ENCODE measurements around the gene PRPH2. TPM values are rescaled to one million over a fixed set of nuclear protein-coding genes. Genes with fewer than 3 reads are reported as not detected.

PRPH2 gene
- total and polyA plus RNA-seq, 10 of the 15 experiments (the other 5 are each of a cell fraction or from before 2014, with no cell fraction given): 0.08 TPM; not detected in 9

DNA sequence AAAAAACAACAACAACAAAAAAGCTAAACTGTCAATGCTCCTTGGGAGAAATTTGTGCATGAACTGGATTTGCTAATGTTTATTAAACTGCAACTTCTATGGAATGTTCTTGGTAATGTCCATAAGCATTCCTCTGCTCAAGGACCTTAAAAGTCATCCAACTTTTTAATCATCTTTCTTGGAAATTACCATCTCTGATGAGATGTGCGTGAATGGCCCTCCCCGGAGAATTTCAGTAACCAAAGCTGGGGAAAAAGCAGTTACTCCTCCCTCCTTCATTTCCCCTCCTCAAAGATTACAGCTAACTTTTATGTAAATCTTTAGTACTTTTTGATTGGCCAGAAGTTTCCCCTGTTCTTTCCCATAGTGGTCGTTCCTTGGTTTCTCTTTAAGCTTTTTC, 18.3 kb upstream of the PRPH2 start:
- Histone ChIP-seq H3K27ac (ENCODE audit: control insufficient read depth, insufficient read depth) (no peak overlapping the region), H3K27me3 (replicated peaks in 1 of 2; ENCODE audit: control insufficient read depth in 2 of 2, insufficient read depth in 2 of 2, low read length in 1 of 2) (no peaks in the 10 kb centered on the region), H3K36me3 (ENCODE audit: control insufficient read depth in 2 of 2, insufficient read depth in 2 of 2, low read length in 1 of 2) (no peaks in the 10 kb centered on the region), H3K4me3 (no peak overlapping the region), H3K79me2 (ENCODE audit: control insufficient read depth, insufficient read depth, low read length) (peaks cover 20% of the 10 kb centered on the region), H3K4me1 (ENCODE audit: control insufficient read depth, insufficient read depth, low read length) (no peaks in the 10 kb centered on the region), H3K9ac (ENCODE audit: control insufficient read depth, insufficient read depth, low read length) (no peak overlapping the region), H3K4me2 (ENCODE audit: control insufficient read depth, insufficient read depth) (no peak overlapping the region), H4K20me1 (ENCODE audit: control insufficient read depth, insufficient read depth) (no peaks in the 10 kb centered on the region), H2AFZ (ENCODE audit: control insufficient read depth, low read depth, low read length) (no peak overlapping the region), H3K9me3 (replicated peaks; ENCODE audit: control insufficient read depth, insufficient read depth, low read length) (no peaks in the 10 kb centered on the region)
- ChIA-PET SMC1A (ENCODE audit: uncharacterized antibody, unreplicated experiment) (interaction anchor here (0.6 to 2.3 kb wide), 7 partner anchors 14 to 258 kb away, joined by 3 to 12 read pairs (median 3); no protein-coding TSS in a partner anchor), RAD21 (ENCODE audit: unreplicated experiment) (interaction anchor here (0.9 to 1.0 kb wide), 2 partner anchors 14 to 138 kb away, joined by 3 to 4 read pairs; partner anchors contain the start of gene RPL7L1), POLR2A (interaction anchor here (0.6 to 1.4 kb wide), 7 partner anchors 11 to 608 kb away, joined by 3 to 12 read pairs (median 4); partner anchors contain the start of gene RPL7L1), CTCF (interaction anchor here (0.6 to 1.1 kb wide), 4 partner anchors 12 to 158 kb away, joined by 3 to 6 read pairs (median 4); no protein-coding TSS in a partner anchor)
- no peak for ATAC-seq
- FAIRE-seq: no peak
- intact Hi-C loops (cut with micrococcal nuclease; ENCODE audit: unreplicated experiment) (no loop called here), in situ Hi-C loops (cut with MboI) (no loop called here)
- 14% methylated on average over 3 of the region's 3 CpGs for WGBS (ENCODE audit: insufficient coverage, insufficient replicate concordance, low lambda C conversion rate, missing lambda C conversion rate)
- no peak for DNase-seq (ENCODE audit: low read depth, low spot score)
- no TSS peak for BruUV-seq (replicated peaks)
- TF ChIP-seq BRCA1 (IDR thresholded peaks at IDR 0.05; ENCODE audit: low read depth, low read length): no peak
- TF ChIP-seq, protein P1, sequence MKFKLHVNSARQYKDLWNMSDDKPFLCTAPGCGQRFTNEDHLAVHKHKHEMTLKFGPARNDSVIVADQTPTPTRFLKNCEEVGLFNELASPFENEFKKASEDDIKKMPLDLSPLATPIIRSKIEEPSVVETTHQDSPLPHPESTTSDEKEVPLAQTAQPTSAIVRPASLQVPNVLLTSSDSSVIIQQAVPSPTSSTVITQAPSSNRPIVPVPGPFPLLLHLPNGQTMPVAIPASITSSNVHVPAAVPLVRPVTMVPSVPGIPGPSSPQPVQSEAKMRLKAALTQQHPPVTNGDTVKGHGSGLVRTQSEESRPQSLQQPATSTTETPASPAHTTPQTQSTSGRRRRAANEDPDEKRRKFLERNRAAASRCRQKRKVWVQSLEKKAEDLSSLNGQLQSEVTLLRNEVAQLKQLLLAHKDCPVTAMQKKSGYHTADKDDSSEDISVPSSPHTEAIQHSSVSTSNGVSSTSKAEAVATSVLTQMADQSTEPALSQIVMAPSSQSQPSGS (IDR thresholded peaks at IDR 0.05; ENCODE audit: low read length): no peak
- TF ChIP-seq, protein P2, sequence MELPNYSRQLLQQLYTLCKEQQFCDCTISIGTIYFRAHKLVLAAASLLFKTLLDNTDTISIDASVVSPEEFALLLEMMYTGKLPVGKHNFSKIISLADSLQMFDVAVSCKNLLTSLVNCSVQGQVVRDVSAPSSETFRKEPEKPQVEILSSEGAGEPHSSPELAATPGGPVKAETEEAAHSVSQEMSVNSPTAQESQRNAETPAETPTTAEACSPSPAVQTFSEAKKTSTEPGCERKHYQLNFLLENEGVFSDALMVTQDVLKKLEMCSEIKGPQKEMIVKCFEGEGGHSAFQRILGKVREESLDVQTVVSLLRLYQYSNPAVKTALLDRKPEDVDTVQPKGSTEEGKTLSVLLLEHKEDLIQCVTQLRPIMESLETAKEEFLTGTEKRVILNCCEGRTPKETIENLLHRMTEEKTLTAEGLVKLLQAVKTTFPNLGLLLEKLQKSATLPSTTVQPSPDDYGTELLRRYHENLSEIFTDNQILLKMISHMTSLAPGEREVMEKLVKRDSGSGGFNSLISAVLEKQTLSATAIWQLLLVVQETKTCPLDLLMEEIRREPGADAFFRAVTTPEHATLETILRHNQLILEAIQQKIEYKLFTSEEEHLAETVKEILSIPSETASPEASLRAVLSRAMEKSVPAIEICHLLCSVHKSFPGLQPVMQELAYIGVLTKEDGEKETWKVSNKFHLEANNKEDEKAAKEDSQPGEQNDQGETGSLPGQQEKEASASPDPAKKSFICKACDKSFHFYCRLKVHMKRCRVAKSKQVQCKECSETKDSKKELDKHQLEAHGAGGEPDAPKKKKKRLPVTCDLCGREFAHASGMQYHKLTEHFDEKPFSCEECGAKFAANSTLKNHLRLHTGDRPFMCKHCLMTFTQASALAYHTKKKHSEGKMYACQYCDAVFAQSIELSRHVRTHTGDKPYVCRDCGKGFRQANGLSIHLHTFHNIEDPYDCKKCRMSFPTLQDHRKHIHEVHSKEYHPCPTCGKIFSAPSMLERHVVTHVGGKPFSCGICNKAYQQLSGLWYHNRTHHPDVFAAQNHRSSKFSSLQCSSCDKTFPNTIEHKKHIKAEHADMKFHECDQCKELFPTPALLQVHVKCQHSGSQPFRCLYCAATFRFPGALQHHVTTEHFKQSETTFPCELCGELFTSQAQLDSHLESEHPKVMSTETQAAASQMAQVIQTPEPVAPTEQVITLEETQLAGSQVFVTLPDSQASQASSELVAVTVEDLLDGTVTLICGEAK (IDR thresholded peaks at IDR 0.05; ENCODE audit: borderline replicate concordance): no peak
- TF ChIP-seq ZBED1 (IDR thresholded peaks at IDR 0.05; ENCODE audit: borderline replicate concordance): no peak
- no peak for TF ChIP-seq TCF3 (IDR thresholded peaks at IDR 0.05; ENCODE audit: borderline replicate concordance, insufficient read depth, low read depth, low read length)
- TF ChIP-seq, protein P3, sequence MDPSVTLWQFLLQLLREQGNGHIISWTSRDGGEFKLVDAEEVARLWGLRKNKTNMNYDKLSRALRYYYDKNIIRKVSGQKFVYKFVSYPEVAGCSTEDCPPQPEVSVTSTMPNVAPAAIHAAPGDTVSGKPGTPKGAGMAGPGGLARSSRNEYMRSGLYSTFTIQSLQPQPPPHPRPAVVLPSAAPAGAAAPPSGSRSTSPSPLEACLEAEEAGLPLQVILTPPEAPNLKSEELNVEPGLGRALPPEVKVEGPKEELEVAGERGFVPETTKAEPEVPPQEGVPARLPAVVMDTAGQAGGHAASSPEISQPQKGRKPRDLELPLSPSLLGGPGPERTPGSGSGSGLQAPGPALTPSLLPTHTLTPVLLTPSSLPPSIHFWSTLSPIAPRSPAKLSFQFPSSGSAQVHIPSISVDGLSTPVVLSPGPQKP (IDR thresholded peaks at IDR 0.05; ENCODE audit: low read depth, low read length): no peak
- TF ChIP-seq RB1 (IDR thresholded peaks at IDR 0.05; ENCODE audit: borderline replicate concordance): no peak
- TF ChIP-seq, protein P4, sequence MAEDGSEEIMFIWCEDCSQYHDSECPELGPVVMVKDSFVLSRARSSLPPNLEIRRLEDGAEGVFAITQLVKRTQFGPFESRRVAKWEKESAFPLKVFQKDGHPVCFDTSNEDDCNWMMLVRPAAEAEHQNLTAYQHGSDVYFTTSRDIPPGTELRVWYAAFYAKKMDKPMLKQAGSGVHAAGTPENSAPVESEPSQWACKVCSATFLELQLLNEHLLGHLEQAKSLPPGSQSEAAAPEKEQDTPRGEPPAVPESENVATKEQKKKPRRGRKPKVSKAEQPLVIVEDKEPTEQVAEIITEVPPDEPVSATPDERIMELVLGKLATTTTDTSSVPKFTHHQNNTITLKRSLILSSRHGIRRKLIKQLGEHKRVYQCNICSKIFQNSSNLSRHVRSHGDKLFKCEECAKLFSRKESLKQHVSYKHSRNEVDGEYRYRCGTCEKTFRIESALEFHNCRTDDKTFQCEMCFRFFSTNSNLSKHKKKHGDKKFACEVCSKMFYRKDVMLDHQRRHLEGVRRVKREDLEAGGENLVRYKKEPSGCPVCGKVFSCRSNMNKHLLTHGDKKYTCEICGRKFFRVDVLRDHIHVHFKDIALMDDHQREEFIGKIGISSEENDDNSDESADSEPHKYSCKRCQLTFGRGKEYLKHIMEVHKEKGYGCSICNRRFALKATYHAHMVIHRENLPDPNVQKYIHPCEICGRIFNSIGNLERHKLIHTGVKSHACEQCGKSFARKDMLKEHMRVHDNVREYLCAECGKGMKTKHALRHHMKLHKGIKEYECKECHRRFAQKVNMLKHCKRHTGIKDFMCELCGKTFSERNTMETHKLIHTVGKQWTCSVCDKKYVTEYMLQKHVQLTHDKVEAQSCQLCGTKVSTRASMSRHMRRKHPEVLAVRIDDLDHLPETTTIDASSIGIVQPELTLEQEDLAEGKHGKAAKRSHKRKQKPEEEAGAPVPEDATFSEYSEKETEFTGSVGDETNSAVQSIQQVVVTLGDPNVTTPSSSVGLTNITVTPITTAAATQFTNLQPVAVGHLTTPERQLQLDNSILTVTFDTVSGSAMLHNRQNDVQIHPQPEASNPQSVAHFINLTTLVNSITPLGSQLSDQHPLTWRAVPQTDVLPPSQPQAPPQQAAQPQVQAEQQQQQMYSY (CRISPR knock-in tag; IDR thresholded peaks at IDR 0.05): no peak
- no peak for TF ChIP-seq GABPA (IDR thresholded peaks at IDR 0.05; ENCODE audit: low read depth)
- no peak for TF ChIP-seq NR2C2 (IDR thresholded peaks at IDR 0.05; ENCODE audit: borderline replicate concordance, control insufficient read depth, insufficient read length, low read depth)
- TF ChIP-seq, protein P5, sequence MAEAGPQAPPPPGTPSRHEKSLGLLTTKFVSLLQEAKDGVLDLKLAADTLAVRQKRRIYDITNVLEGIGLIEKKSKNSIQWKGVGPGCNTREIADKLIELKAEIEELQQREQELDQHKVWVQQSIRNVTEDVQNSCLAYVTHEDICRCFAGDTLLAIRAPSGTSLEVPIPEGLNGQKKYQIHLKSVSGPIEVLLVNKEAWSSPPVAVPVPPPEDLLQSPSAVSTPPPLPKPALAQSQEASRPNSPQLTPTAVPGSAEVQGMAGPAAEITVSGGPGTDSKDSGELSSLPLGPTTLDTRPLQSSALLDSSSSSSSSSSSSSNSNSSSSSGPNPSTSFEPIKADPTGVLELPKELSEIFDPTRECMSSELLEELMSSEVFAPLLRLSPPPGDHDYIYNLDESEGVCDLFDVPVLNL (IDR thresholded peaks at IDR 0.05; ENCODE audit: low read depth, low read length): no peak
- no peak for TF ChIP-seq SMAD1 (IDR thresholded peaks at IDR 0.05; ENCODE audit: low read depth, partially characterized antibody)

Measured in GM12878 (cell line).